Fibroblast of skin of left quadriceps (primary cell): ENCODE measurements around the gene ZNF573.

ENCODE experiments used
- DNase-seq, 2 experiments: peaks; one replicate each; pipeline ENCODE4 v3.0.0-alpha.2; 2013; ENCODE audit warnings: low read depth in 2 of 2

Gene ZNF573

DNA sequence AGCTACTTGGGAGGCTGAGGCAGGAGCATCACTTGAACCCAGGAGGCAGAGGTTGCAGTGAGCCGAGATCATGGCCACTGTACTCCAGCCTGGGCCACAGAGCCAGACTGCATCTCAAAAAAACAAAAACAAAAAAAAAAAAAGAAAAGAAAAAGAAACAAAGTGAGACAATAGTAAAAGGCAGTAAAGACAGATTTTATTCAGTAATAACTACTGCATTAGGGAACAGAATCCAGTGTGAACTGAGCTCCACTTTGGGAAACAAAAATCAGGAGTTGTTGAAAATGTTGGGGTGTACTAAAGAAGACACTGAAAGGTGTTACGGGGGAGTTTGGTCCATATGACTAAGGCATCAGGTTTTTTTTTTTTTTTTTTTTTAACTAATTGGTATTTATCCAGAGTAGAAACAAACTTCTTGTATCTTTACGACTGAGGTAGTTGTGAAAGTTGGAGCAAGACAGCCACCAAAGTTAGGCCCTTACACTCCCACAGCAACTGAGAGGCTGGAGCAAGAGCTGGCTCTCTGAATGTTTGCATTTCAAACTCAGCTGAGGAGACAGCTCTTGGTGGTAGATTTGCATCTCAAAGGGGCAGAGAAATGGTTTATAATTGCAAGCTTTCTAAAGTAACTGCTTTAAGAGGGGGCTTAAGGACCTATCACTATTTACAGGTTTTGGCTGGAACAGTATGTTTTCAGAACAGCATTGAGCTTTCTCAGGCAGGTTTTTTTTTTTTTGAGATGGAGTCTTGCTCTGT lies 84.1 kb downstream of the ZNF573 start:
- DNase-seq, result no peak

DNA sequence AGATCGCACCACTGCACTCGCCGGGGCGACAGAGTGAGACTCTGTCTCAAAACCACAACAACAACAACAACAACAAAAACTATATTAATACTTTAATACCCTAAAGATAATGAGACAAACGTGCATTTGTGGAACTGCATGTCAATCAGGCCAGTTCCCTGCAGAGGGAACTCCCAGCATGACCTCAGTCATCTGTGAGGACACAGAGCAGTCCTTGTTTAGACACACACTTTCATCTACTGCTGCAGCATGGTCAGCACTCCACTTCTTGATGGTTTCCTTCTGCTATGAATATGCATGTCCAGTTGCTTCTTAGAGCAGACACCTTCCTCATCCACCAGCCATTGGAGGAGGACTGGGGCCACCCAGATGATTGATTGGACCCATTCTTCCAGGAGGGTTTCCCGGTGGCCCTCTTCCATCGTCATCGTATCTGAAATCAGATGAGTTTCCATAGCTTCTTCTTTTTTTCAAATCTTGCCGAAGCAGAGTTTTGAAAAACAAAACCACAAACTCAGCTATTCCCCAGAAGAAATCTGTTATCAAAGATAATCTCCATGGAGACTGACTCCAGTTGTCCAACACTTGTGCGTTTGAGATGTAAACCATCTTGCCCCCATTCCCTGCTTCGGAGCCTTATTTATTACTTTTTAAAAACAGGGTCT lies 86.3 kb downstream of the ZNF573 start:
- DNase-seq, result no peak

DNA sequence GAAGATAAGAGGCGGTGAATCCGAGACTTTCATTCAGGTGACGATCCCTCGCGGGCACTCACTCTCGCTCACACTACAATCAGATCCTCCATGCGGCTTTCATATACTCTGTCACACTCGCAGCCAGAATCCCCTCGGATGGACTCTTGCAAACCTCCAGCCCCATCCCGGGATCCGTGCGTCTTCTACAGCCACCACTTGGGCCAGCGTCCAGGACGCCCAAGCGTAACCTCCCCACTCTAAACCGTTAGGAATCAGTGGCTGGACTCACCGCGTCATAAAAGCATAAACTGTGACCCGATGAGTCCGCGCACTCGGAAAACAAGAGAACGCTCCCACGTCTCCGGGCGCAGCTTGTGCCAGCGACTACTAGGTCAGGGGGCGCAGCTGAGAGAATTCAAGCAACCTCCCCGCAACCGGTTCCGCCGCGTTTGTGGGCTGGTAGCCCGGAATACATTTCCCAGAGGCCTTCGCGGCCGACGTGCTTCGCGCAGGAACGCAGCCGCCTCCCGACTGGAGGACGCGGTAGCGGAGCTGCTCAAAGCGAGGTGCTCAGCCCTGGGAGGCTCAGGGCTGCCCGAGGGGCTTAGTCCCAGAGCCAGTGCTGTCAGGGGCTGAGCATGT lies 87.4 kb downstream of the ZNF573 start:
- DNase-seq, result peak; percentile 48 to 54
